GM10266 (cell line): ENCODE data around the gene RBM17.
"Not testable (repeated sequence)": the region's sequence is repeated elsewhere in the genome, so short reads cannot be mapped to it uniquely, and the experiment has no call there.

Source experiments
- DNase-seq: peaks from one replicate; pipeline ENCODE4 v3.0.0; 2012; ENCODE audit errors: extremely low spot score
- CTCF ChIP-seq: IDR thresholded peaks from 2 replicates; pipeline ENCODE4 v1.5.1; 2012; ENCODE audit warnings: mild to moderate bottlenecking, low read depth; ENCODE audit not compliant: control insufficient read depth, insufficient read depth; ENCODE audit errors: missing control alignments

RBM17 gene

GRCh38 chr10:6163364-6164270, 74.8 kb downstream of the RBM17 start:
- peak; percentile 98 for DNase-seq
- no peak for TF ChIP-seq CTCF

GRCh38 chr10:6164271-6165095, 75.6 kb downstream of the RBM17 start:
- no peak for TF ChIP-seq CTCF
- no peak for DNase-seq

- no peak for TF ChIP-seq CTCF
Measured at GRCh38 chr10:6165221-6165725, 76.4 kb downstream of the RBM17 start.

GRCh38 chr10:6165933-6166332, 77.1 kb downstream of the RBM17 start:
- DNase-seq = not testable (repeated sequence)

More at GRCh38 chr10:6165221-6165725, 76.4 kb downstream of the RBM17 start:
- DNase-seq = no peak
